K562 (cell line): ENCODE data around the gene KLRC3. TPM values are rescaled to one million over a fixed set of nuclear protein-coding genes. Genes with fewer than 3 reads are reported as not detected.

Source experiments
- ATAC-seq: fragments of 200-7000 bp; cut with Tn5 transposase; 3 replicates; pipeline ENCODE4 v1.9.1; 2020; ENCODE audit warnings: moderate library complexity
- BruUV-seq: library from RNA; stranded (reverse); fragments of 400-500 nt; replicated peaks from 2 replicates; lab custom pipeline; 2021; lab: Mats Ljungman, UMichigan
- CTCF ChIA-PET: fragments of 300-600 bp; formaldehyde crosslinking; extraction: SDS; loops from one replicate; lab custom pipeline; 2021; ENCODE audit warnings: low intra/inter-chr PET ratio; lab: Yijun Ruan, JAX
- POLR2A ChIA-PET: fragments of 300-600, 350-650 bp; sonication (Branson Sonifier 250); formaldehyde crosslinking; extraction: SDS; loops from one replicate; lab custom pipeline; 2021; ENCODE audit warnings: antibody characterized with exemption, inconsistent platforms; lab: Yijun Ruan, JAX
- DNase-seq, 4 experiments: peaks; one replicate each; pipeline versions ENCODE4 v3.0.0 to v3.0.0-alpha.2; 2011 to 2018; ENCODE audit warnings: low spot score in 3 of 4, mixed read lengths in 3 of 4; ENCODE audit errors: extremely low read depth in 1 of 4
- FAIRE-seq: peaks from 2 replicates; lab custom pipeline; 2011; peaks lifted over from hg19 to GRCh38; lab: Jason Lieb, UNC
- H2AFZ ChIP-seq: 2 replicates; pipeline ENCODE4 v1.6.0; 2011; ENCODE audit warnings: low read depth, low read length, control low read depth, inconsistent platforms
- H3K27ac ChIP-seq: fragments of 200-600 bp; 3 replicates; pipeline ENCODE4 v1.8.0; 2011; ENCODE audit warnings: low read depth, mild to moderate bottlenecking, control low read depth, inconsistent platforms, low read length, moderate library complexity, mixed read lengths; ENCODE audit errors: extremely low read depth
- H3K27me3 ChIP-seq, 2 experiments: fragments of 300-600 bp in 1 of 2; 2 replicates in 1 of 2; 3 replicates in 1 of 2; pipeline versions ENCODE4 v1.6.0 to v1.8.0; 2011; ENCODE audit warnings: inconsistent platforms in 2 of 2, low read length in 2 of 2, mild to moderate bottlenecking in 1 of 2, mixed read lengths in 1 of 2, moderate library complexity in 1 of 2; ENCODE audit not compliant: control insufficient read depth in 2 of 2, insufficient read depth in 2 of 2
- H3K36me3 ChIP-seq: fragments of 300-600 bp; 3 replicates; pipeline ENCODE4 v1.8.0; 2011; ENCODE audit warnings: mild to moderate bottlenecking, low read length, inconsistent platforms; ENCODE audit not compliant: control insufficient read depth, insufficient read depth
- H3K4me1 ChIP-seq, 2 experiments: fragments of 200-600 bp in 1 of 2; replicated peaks in 1 of 2; 2 replicates in 1 of 2; 3 replicates in 1 of 2; pipeline versions ENCODE4 v1.5.1 to v1.8.0; 2011; ENCODE audit warnings: inconsistent platforms in 2 of 2, low read length in 2 of 2, mild to moderate bottlenecking in 1 of 2, mixed read lengths in 1 of 2, moderate library complexity in 1 of 2; ENCODE audit not compliant: control insufficient read depth in 2 of 2, insufficient read depth in 2 of 2
- H3K4me2 ChIP-seq: 2 replicates; pipeline ENCODE4 v1.6.1; 2011; ENCODE audit warnings: low read length, control low read depth, inconsistent platforms, mixed read lengths; ENCODE audit not compliant: insufficient read depth
- H3K4me3 ChIP-seq: fragments of 200-600 bp; sonication (generic), shearing (Covaris generic); 2 replicates; pipeline ENCODE4 v1.5.1; 2016; ENCODE audit warnings: control low read depth, inconsistent platforms
- H3K79me2 ChIP-seq: fragments of 200-600 bp; 3 replicates; pipeline ENCODE4 v1.8.0; 2011; ENCODE audit warnings: low read length, inconsistent platforms; ENCODE audit not compliant: control insufficient read depth, insufficient read depth
- H3K9ac ChIP-seq, 2 experiments: 2 replicates each; pipeline versions ENCODE4 v1.6.0 to v1.6.1; 2011; ENCODE audit warnings: low read depth in 2 of 2, low read length in 2 of 2, control low read depth in 1 of 2, inconsistent platforms in 1 of 2, mild to moderate bottlenecking in 1 of 2, mixed read lengths in 1 of 2; ENCODE audit not compliant: insufficient read depth in 1 of 2
- H3K9me1 ChIP-seq: one replicate; pipeline ENCODE4 v1.6.0; 2011; ENCODE audit warnings: inconsistent platforms, mild to moderate bottlenecking, low read length, moderate library complexity; ENCODE audit not compliant: control insufficient read depth, insufficient read depth
- H3K9me3 ChIP-seq: replicated peaks from 2 replicates; pipeline ENCODE4 v1.5.1; 2011; ENCODE audit warnings: low read depth, low read length, inconsistent platforms; ENCODE audit not compliant: control insufficient read depth, insufficient read depth
- H4K20me1 ChIP-seq: replicated peaks from 2 replicates; pipeline ENCODE4 v1.6.1; 2011; ENCODE audit warnings: low read length, inconsistent platforms, mixed read lengths; ENCODE audit not compliant: control insufficient read depth, insufficient read depth
- GABPA ChIP-seq: fragments of 200-800 bp; sonication (Bioruptor generic); conservative IDR thresholded peaks from 2 replicates; pipeline ENCODE4 v1.6.1; 2016; ENCODE audit warnings: low read depth, missing genetic modification characterization, missing compliant biosample characterization
- NCOA2 ChIP-seq, 2 experiments: fragments of 450-650 bp; IDR thresholded peaks; 2 replicates each; pipeline ENCODE4 v1.6.1; 2018; ENCODE audit warnings: mild to moderate bottlenecking in 2 of 2, moderate library complexity in 1 of 2; ENCODE audit not compliant: partially characterized antibody in 2 of 2
- SIN3A ChIP-seq, 2 experiments: fragments of 150-350 bp in 1 of 2; IDR thresholded peaks; 2 replicates each; pipeline ENCODE4 v1.6.1; 2011 to 2016; ENCODE audit warnings: borderline replicate concordance in 2 of 2, low read depth in 2 of 2, low read length in 2 of 2, mild to moderate bottlenecking in 2 of 2, moderate library complexity in 2 of 2; ENCODE audit not compliant: control insufficient read depth in 1 of 2
- ZBTB11 ChIP-seq, 3 experiments: fragments of 200-800 bp in 1 of 3; fragments of 250-450 bp in 1 of 3; fragments of 450-650 bp in 1 of 3; sonication (Bioruptor Pico) in 1 of 3; sonication (Bioruptor generic) in 1 of 3; formaldehyde crosslinking in 1 of 3; IDR thresholded peaks; 2 replicates each; pipeline versions ENCODE4 v1.6.1 to v1.8.0; 2016 to 2022; ENCODE audit warnings: mild to moderate bottlenecking in 2 of 3, missing genetic modification characterization in 2 of 3, missing compliant biosample characterization in 1 of 3, moderate library complexity in 1 of 3
- ZNF239 ChIP-seq: fragments of 250-450 bp; sonication (Bioruptor Pico); IDR thresholded peaks from 2 replicates; pipeline ENCODE4 v1.4.0; 2020; ENCODE audit warnings: mild to moderate bottlenecking
- WGBS: fragments of 100-300 bp; shearing (Covaris generic); methylation state at CpG from one replicate; pipeline ENCODE4 v1.1.6; 2016; ENCODE audit warnings: low coverage, mixed read lengths; ENCODE audit not compliant: insufficient coverage; ENCODE audit errors: missing lambda C conversion rate; 5-methylcytosine and 5-hydroxymethylcytosine counted together
- in situ Hi-C: fragments of 300-500 bp; cut with MboI; formaldehyde crosslinking; loops from 4 replicates; pipeline ENCODE4 v1.15.0; 2018; ENCODE audit warnings: inconsistent platforms, mixed read lengths
- intact Hi-C: fragments of 100-400 bp; cut with micrococcal nuclease; formaldehyde crosslinking; loops from 2 replicates; pipeline ENCODE4 v1.14.2; 2022
- polyA plus RNA-seq, 8 experiments: library from polyadenylated mRNA; depleted of rRNA in 4 of 8; stranded (reverse) in 5 of 8; unstranded in 3 of 8; fragments of >200 nt; fragmentation: Nextera tagmentation in 2 of 8; fragmentation: Illumina TruSeq in 1 of 8; extraction: Ambion mirVana in 2 of 8; extraction: Trizol in 1 of 8; gene quantifications; 2 replicates each; pipeline versions ENCODE4 v1.2.1 to v1.2.3, GENCODE V29; 2011 to 2014; ENCODE audit warnings: inconsistent platforms in 1 of 8, missing spikeins in 1 of 8
- total RNA-seq, 7 experiments: library from RNA; depleted of rRNA in 6 of 7; stranded (reverse); fragments of >200 nt in 6 of 7; fragmentation: Illumina TruSeq in 2 of 7; extraction: Trizol in 2 of 7; gene quantifications; 2 replicates each; pipeline versions ENCODE4 v1.2.1 to v1.2.3, GENCODE V29; 2011 to 2021; ENCODE audit warnings: low replicate concordance in 1 of 7
- TF ChIP-seq, protein P1 (sequence below): fragments of 450-650 bp; conservative IDR thresholded peaks from 2 replicates; pipeline ENCODE4 v1.6.1; 2016; ENCODE audit warnings: missing genetic modification characterization, low read depth, mild to moderate bottlenecking, missing compliant biosample characterization, moderate library complexity
- TF ChIP-seq, protein P2 (sequence below): fragments of 450-650 bp; IDR thresholded peaks from one replicate; pipeline ENCODE4 v1.6.1; 2018; ENCODE audit warnings: mild to moderate bottlenecking, moderate library complexity; ENCODE audit not compliant: partially characterized antibody

KLRC3 gene
- total and polyA plus RNA-seq, 9 of the 15 experiments (the other 6 are each of a cell fraction or from before 2014, with no cell fraction given) = 0.09 to 0.32 (median 0.18) TPM; not detected in 5

- in situ Hi-C loops = no loop called here
- Histone ChIP-seq H3K4me2 (no peak overlapping the region), H3K36me3 (no peaks in the 10 kb centered on the region; the same call in 1 of the 3 replicates), H3K9me1 (no peaks in the 10 kb centered on the region), H2AFZ (no peak overlapping the region), H4K20me1 (no peaks in the 10 kb centered on the region), H3K9ac (no peak overlapping the region), H3K27me3 (no peaks in the 10 kb centered on the region), H3K27ac (no peak overlapping the region), H3K4me3 (no peak overlapping the region), H3K79me2 (peaks cover 31% of the 10 kb centered on the region), H3K4me1 (peaks cover 6 to 13% of the 10 kb centered on the region in 2 experiments; a peak in 3 of 5 replicates), H3K9me3 (peaks cover 6% of the 10 kb centered on the region)
- WGBS = 90% methylated on average over 4 of the region's 10 CpGs
- FAIRE-seq (no peak), DNase-seq (no peak), ATAC-seq (no peak)
- POLR2A ChIA-PET = no interaction called here
- TF ChIP-seq ZNF239 (CRISPR knock-in tag) = no peak
- TF ChIP-seq, protein P1, sequence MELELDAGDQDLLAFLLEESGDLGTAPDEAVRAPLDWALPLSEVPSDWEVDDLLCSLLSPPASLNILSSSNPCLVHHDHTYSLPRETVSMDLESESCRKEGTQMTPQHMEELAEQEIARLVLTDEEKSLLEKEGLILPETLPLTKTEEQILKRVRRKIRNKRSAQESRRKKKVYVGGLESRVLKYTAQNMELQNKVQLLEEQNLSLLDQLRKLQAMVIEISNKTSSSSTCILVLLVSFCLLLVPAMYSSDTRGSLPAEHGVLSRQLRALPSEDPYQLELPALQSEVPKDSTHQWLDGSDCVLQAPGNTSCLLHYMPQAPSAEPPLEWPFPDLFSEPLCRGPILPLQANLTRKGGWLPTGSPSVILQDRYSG = no peak
- no peak for TF ChIP-seq NCOA2 (IDR thresholded peaks at IDR 0.05; ENCODE audit: partially characterized antibody in 2 of 2)
- TF ChIP-seq, protein P2, sequence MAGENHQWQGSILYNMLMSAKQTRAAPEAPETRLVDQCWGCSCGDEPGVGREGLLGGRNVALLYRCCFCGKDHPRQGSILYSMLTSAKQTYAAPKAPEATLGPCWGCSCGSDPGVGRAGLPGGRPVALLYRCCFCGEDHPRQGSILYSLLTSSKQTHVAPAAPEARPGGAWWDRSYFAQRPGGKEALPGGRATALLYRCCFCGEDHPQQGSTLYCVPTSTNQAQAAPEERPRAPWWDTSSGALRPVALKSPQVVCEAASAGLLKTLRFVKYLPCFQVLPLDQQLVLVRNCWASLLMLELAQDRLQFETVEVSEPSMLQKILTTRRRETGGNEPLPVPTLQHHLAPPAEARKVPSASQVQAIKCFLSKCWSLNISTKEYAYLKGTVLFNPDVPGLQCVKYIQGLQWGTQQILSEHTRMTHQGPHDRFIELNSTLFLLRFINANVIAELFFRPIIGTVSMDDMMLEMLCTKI = no peak
- TF ChIP-seq GABPA = no peak
- TF ChIP-seq SIN3A (IDR thresholded peaks at IDR 0.05; ENCODE audit: borderline replicate concordance in 2 of 2, control insufficient read depth in 1 of 2, low read depth in 2 of 2, low read length in 2 of 2) = no peak
- no peak for TF ChIP-seq ZBTB11 (CRISPR knock-in tag; IDR thresholded peaks at IDR 0.05)
- CTCF ChIA-PET = no interaction called here
- no TSS peak for BruUV-seq
- intact Hi-C loops = no loop called here
Measured at GRCh38 chr12:10368206-10369171, 51.9 kb downstream of the KLRC3 start.
